ENCODE measurements around the gene TTC16.

- no peak for TF ChIP-seq EZH2 (IDR thresholded peaks at IDR 0.05; ENCODE audit: borderline replicate concordance)
- no peak for TF ChIP-seq CTCF (IDR thresholded peaks at IDR 0.05; ENCODE audit: poor library complexity)
Measured at GRCh38 chr9:127720031-127720864, 4.4 kb downstream of the TTC16 start.

Measured in hepatocyte (in vitro differentiated cells).